Neuronal stem cell (in vitro differentiated cells): ENCODE results near the gene QSER1.
"Not testable (repeated sequence)": the region's sequence is repeated elsewhere in the genome, so short reads cannot be mapped to it uniquely, and the experiment has no call there.

Experiments used
- DNase-seq: peaks from one replicate; pipeline ENCODE4 v3.0.0-alpha.2; 2013; ENCODE audit warnings: low spot score
- H2AFZ ChIP-seq: one replicate; pipeline ENCODE4 v1.6.1; 2013; ENCODE audit warnings: mild to moderate bottlenecking, low read length, inconsistent platforms
- H2AK5ac ChIP-seq: 2 replicates; pipeline ENCODE4 v1.6.1; 2013; ENCODE audit warnings: low read depth, mild to moderate bottlenecking, inconsistent platforms, low read length, moderate library complexity, mixed read lengths
- H2BK120ac ChIP-seq: 2 replicates; pipeline ENCODE4 v1.6.1; 2013; ENCODE audit warnings: low read depth, mild to moderate bottlenecking, inconsistent platforms, low read length, moderate library complexity, mixed read lengths
- H2BK12ac ChIP-seq: one replicate; pipeline ENCODE4 v1.6.1; 2013; ENCODE audit warnings: low read length, inconsistent platforms
- H2BK15ac ChIP-seq: 2 replicates; pipeline ENCODE4 v1.6.1; 2013; ENCODE audit warnings: mild to moderate bottlenecking, low read length, inconsistent platforms, mixed read lengths
- H2BK5ac ChIP-seq: one replicate; pipeline ENCODE4 v1.6.1; 2013; ENCODE audit warnings: inconsistent platforms, mild to moderate bottlenecking, low read length, moderate library complexity
- H3K14ac ChIP-seq: one replicate; pipeline ENCODE4 v1.6.1; 2013; ENCODE audit warnings: low read length, inconsistent platforms
- H3K18ac ChIP-seq: 2 replicates; pipeline ENCODE4 v1.6.1; 2013; ENCODE audit warnings: low read length, inconsistent platforms
- H3K23ac ChIP-seq: 2 replicates; pipeline ENCODE4 v1.6.1; 2013; ENCODE audit warnings: low read depth, mild to moderate bottlenecking, mixed read lengths, low read length, inconsistent platforms; ENCODE audit not compliant: poor library complexity
- H3K27ac ChIP-seq: replicated peaks from 3 replicates; pipeline ENCODE4 v1.5.1; 2013; ENCODE audit warnings: low read length, inconsistent platforms
- H3K27me3 ChIP-seq, 3 experiments: 2 replicates each; pipeline ENCODE4 v1.6.1; 2013; ENCODE audit warnings: low read length in 3 of 3, mild to moderate bottlenecking in 2 of 3, inconsistent platforms in 1 of 3, low read depth in 1 of 3, mixed read lengths in 1 of 3, moderate library complexity in 1 of 3; ENCODE audit not compliant: control insufficient read depth in 3 of 3, insufficient read depth in 3 of 3
- H3K36me3 ChIP-seq, 2 donors: replicated peaks in 1 of 2; 2 replicates each; pipeline ENCODE4 v1.6.1; 2013; ENCODE audit warnings: low read length in 2 of 2; ENCODE audit not compliant: control insufficient read depth in 2 of 2, insufficient read depth in 2 of 2
- H3K4ac ChIP-seq: 2 replicates; pipeline ENCODE4 v1.6.1; 2013; ENCODE audit warnings: inconsistent platforms, mild to moderate bottlenecking, low read length, moderate library complexity
- H3K4me1 ChIP-seq, 2 donors: 1 replicate in 1 of 2; 2 replicates in 1 of 2; pipeline ENCODE4 v1.6.1; 2013; ENCODE audit warnings: low read length in 2 of 2, low read depth in 1 of 2; ENCODE audit not compliant: control insufficient read depth in 2 of 2, insufficient read depth in 1 of 2
- H3K4me2 ChIP-seq: one replicate; pipeline ENCODE4 v1.6.1; 2013; ENCODE audit warnings: mild to moderate bottlenecking, low read length, inconsistent platforms; ENCODE audit not compliant: insufficient read depth, poor library complexity, severe bottlenecking
- H3K4me3 ChIP-seq, 2 donors: 2 replicates each; pipeline ENCODE4 v1.5.1; 2013; ENCODE audit warnings: low read length in 2 of 2, mild to moderate bottlenecking in 2 of 2, inconsistent platforms in 1 of 2, moderate library complexity in 1 of 2
- H3K79me1 ChIP-seq: one replicate; pipeline ENCODE4 v1.6.1; 2013; ENCODE audit warnings: low read depth, mild to moderate bottlenecking, inconsistent platforms, low read length, moderate library complexity
- H3K9ac ChIP-seq: one replicate; pipeline ENCODE4 v1.6.1; 2013; ENCODE audit warnings: mild to moderate bottlenecking, low read depth, low read length, inconsistent platforms; ENCODE audit not compliant: poor library complexity
- H3K9me3 ChIP-seq, 2 donors: replicated peaks in 1 of 2; 2 replicates each; pipeline versions ENCODE3 to v1.6.1; 2013; ENCODE audit warnings: low read length in 2 of 2, mild to moderate bottlenecking in 2 of 2, inconsistent platforms in 1 of 2, low read depth in 1 of 2, mixed read lengths in 1 of 2, moderate library complexity in 1 of 2; ENCODE audit not compliant: control insufficient read depth in 2 of 2, insufficient read depth in 1 of 2
- H4K8ac ChIP-seq: one replicate; pipeline ENCODE4 v1.6.1; 2013; ENCODE audit warnings: low read depth, mild to moderate bottlenecking, inconsistent platforms, low read length, moderate library complexity
- H4K91ac ChIP-seq: one replicate; pipeline ENCODE4 v1.6.1; 2013; ENCODE audit warnings: low read length, low read depth, mild to moderate bottlenecking, inconsistent platforms; ENCODE audit not compliant: poor library complexity
- WGBS, 2 donors: extraction: QIAGEN DNeasy Blood & Tissue Kit; methylation state at CpG; one replicate each; pipeline ENCODE4 v1.1.7; 2013; ENCODE audit warnings: missing lambda C conversion rate in 2 of 2, mixed read lengths in 1 of 2; ENCODE audit not compliant: insufficient read length in 2 of 2, insufficient replicate concordance in 1 of 2; ENCODE audit errors: extremely low coverage in 2 of 2; 5-methylcytosine and 5-hydroxymethylcytosine counted together

Gene QSER1

GRCh38 chr11:32963721-32964120, 71.1 kb downstream of the QSER1 start:
- no CpG with 5 or more reads among the region's 2 CpGs for WGBS, 2 donors
- no peak overlapping the region for H4K8ac ChIP-seq
- H2BK12ac ChIP-seq: no peak overlapping the region

DNA sequence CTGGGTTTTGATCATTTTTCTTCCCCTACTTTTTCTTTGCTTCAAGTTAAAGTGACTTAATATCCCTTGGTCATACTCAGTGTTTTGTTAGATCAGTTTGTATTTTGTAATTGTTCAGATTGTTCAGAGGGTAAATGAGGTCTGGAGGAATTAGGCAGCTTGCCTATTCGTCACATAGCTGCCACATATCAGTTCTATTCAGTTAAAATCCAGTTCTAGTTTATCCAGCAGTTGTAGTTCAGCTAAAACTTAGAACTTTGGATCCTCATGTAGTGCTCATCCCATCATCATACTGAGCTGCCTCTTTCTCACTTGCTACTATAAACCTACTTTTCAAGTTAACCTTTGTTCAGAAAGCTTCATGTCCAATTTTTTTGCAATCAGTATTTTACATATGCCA, 75.9 kb downstream of the QSER1 start:
- H2BK120ac ChIP-seq: no peak overlapping the region
- H4K8ac ChIP-seq: no peak overlapping the region
- DNase-seq: no peak
- H3K79me1 ChIP-seq: no peaks in the 10 kb centered on the region
- no peak overlapping the region for H3K18ac ChIP-seq
- no CpG with 5 or more reads among the region's 1 CpG for WGBS, 2 donors
- peaks cover 16 to 96% of the 10 kb centered on the region in 2 donors for H3K36me3 ChIP-seq
- no peak overlapping the region for H2BK15ac ChIP-seq
- no peak overlapping the region for H3K14ac ChIP-seq
- no peaks in the 10 kb centered on the region for H3K4me1 ChIP-seq
- no peak overlapping the region for H3K4ac ChIP-seq
- no peak overlapping the region for H4K91ac ChIP-seq
- H2AFZ ChIP-seq: no peak overlapping the region
- H2AK5ac ChIP-seq: no peak overlapping the region
- no peak overlapping the region for H3K23ac ChIP-seq
- H2BK5ac ChIP-seq: no peak overlapping the region
- no peak overlapping the region for H3K9ac ChIP-seq
- H3K27ac ChIP-seq: no peak overlapping the region
- no peak overlapping the region for H3K4me3 ChIP-seq
- H3K27me3 ChIP-seq: no peaks in the 10 kb centered on the region
- H3K4me2 ChIP-seq: no peak overlapping the region
- H3K9me3 ChIP-seq: no peaks in the 10 kb centered on the region
- no peak overlapping the region for H2BK12ac ChIP-seq

More at GRCh38 chr11:32963721-32964120, 71.1 kb downstream of the QSER1 start:
- Histone ChIP-seq H3K79me1 (no peaks in the 10 kb centered on the region), H3K27ac (no peak overlapping the region), H3K4me2 (no peak overlapping the region), H4K91ac (no peak overlapping the region), H3K36me3 (peaks cover 7 to 97% of the 10 kb centered on the region in 2 donors), H2AFZ (no peak overlapping the region), H2BK15ac (no peak overlapping the region), H3K14ac (no peak overlapping the region), H2BK120ac (no peak overlapping the region), H3K18ac (no peak overlapping the region), H3K4ac (no peak overlapping the region), H3K9me3 (no peaks in the 10 kb centered on the region), H3K4me3 (no peak overlapping the region), H3K4me1 (no peaks in the 10 kb centered on the region), H3K9ac (no peak overlapping the region), H3K23ac (no peak overlapping the region), H3K27me3 (no peaks in the 10 kb centered on the region), H2AK5ac (no peak overlapping the region), H2BK5ac (no peak overlapping the region)
- DNase-seq: no peak

GRCh38 chr11:32972233-32972632, 79.6 kb downstream of the QSER1 start:
- H2AK5ac ChIP-seq, H3K79me1 ChIP-seq, H2BK12ac ChIP-seq, H3K4me1 ChIP-seq, H3K9me3 ChIP-seq, H3K27me3 ChIP-seq, H4K8ac ChIP-seq, H2AFZ ChIP-seq, H3K4ac ChIP-seq, DNase-seq, H3K9ac ChIP-seq, H3K4me2 ChIP-seq, H2BK15ac ChIP-seq, H4K91ac ChIP-seq, H3K23ac ChIP-seq, H2BK120ac ChIP-seq, H2BK5ac ChIP-seq, H3K18ac ChIP-seq, H3K27ac ChIP-seq, H3K4me3 ChIP-seq, H3K14ac ChIP-seq: not testable (repeated sequence)
- no CpG with 5 or more reads among the region's 3 CpGs for WGBS, 2 donors
- peaks cover 14 to 98% of the 10 kb centered on the region in 2 donors for H3K36me3 ChIP-seq

GRCh38 chr11:32972781-32973180, 80.2 kb downstream of the QSER1 start:
- no CpG with 5 or more reads among the region's 3 CpGs for WGBS, 2 donors

More at GRCh38 chr11:32972781-32973180, 80.2 kb downstream of the QSER1 start:
- H2BK15ac ChIP-seq: no peak overlapping the region
- H3K36me3 ChIP-seq: peaks cover 14 to 98% of the 10 kb centered on the region in 2 donors
- no peak overlapping the region for H2AK5ac ChIP-seq
- H3K27ac ChIP-seq: no peak overlapping the region
- no peak overlapping the region for H2BK5ac ChIP-seq
- no peaks in the 10 kb centered on the region for H3K27me3 ChIP-seq
- H3K4me3 ChIP-seq: no peak overlapping the region
- H3K4me2 ChIP-seq: no peak overlapping the region
- no peak overlapping the region for H4K8ac ChIP-seq
- H3K18ac ChIP-seq: no peak overlapping the region
- no peak overlapping the region for H3K9ac ChIP-seq
- no peak overlapping the region for H3K23ac ChIP-seq
- no peak overlapping the region for H3K14ac ChIP-seq
- no peak overlapping the region for H3K4ac ChIP-seq
- H2AFZ ChIP-seq: no peak overlapping the region
- no peaks in the 10 kb centered on the region for H3K79me1 ChIP-seq
- H4K91ac ChIP-seq: no peak overlapping the region
- H3K4me1 ChIP-seq: no peaks in the 10 kb centered on the region
- H2BK120ac ChIP-seq: no peak overlapping the region
- no peaks in the 10 kb centered on the region for H3K9me3 ChIP-seq
- DNase-seq: no peak
- H2BK12ac ChIP-seq: no peak overlapping the region
